HL-60 (cell line): Measurements from ENCODE around the gene CAVIN2.

Experiments used
- GABPA ChIP-seq: IDR thresholded peaks from 2 replicates; pipeline ENCODE4 v1.6.1; 2012; ENCODE audit warnings: low read depth
- POLR2AphosphoS5 ChIP-seq: IDR thresholded peaks from 2 replicates; pipeline ENCODE4 v1.6.1; 2012; ENCODE audit warnings: low read depth
- SPI1 ChIP-seq: IDR thresholded peaks from 2 replicates; pipeline ENCODE4 v1.6.1; 2012; ENCODE audit warnings: low read depth, mild to moderate bottlenecking, borderline replicate concordance
- TF ChIP-seq, protein P1 (sequence below): IDR thresholded peaks from one replicate; pipeline ENCODE4 v1.5.1; 2011; ENCODE audit warnings: low read length, control low read depth, inconsistent platforms; ENCODE audit not compliant: insufficient read depth
- TF ChIP-seq, protein P2 (sequence below): IDR thresholded peaks from 2 replicates; pipeline ENCODE4 v1.6.1; 2012; ENCODE audit warnings: low read depth; ENCODE audit not compliant: insufficient replicate concordance

- TF ChIP-seq, protein P1, sequence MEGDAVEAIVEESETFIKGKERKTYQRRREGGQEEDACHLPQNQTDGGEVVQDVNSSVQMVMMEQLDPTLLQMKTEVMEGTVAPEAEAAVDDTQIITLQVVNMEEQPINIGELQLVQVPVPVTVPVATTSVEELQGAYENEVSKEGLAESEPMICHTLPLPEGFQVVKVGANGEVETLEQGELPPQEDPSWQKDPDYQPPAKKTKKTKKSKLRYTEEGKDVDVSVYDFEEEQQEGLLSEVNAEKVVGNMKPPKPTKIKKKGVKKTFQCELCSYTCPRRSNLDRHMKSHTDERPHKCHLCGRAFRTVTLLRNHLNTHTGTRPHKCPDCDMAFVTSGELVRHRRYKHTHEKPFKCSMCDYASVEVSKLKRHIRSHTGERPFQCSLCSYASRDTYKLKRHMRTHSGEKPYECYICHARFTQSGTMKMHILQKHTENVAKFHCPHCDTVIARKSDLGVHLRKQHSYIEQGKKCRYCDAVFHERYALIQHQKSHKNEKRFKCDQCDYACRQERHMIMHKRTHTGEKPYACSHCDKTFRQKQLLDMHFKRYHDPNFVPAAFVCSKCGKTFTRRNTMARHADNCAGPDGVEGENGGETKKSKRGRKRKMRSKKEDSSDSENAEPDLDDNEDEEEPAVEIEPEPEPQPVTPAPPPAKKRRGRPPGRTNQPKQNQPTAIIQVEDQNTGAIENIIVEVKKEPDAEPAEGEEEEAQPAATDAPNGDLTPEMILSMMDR = no peak
- no peak for TF ChIP-seq POLR2AphosphoS5
- TF ChIP-seq GABPA = no peak
- TF ChIP-seq, protein P2, sequence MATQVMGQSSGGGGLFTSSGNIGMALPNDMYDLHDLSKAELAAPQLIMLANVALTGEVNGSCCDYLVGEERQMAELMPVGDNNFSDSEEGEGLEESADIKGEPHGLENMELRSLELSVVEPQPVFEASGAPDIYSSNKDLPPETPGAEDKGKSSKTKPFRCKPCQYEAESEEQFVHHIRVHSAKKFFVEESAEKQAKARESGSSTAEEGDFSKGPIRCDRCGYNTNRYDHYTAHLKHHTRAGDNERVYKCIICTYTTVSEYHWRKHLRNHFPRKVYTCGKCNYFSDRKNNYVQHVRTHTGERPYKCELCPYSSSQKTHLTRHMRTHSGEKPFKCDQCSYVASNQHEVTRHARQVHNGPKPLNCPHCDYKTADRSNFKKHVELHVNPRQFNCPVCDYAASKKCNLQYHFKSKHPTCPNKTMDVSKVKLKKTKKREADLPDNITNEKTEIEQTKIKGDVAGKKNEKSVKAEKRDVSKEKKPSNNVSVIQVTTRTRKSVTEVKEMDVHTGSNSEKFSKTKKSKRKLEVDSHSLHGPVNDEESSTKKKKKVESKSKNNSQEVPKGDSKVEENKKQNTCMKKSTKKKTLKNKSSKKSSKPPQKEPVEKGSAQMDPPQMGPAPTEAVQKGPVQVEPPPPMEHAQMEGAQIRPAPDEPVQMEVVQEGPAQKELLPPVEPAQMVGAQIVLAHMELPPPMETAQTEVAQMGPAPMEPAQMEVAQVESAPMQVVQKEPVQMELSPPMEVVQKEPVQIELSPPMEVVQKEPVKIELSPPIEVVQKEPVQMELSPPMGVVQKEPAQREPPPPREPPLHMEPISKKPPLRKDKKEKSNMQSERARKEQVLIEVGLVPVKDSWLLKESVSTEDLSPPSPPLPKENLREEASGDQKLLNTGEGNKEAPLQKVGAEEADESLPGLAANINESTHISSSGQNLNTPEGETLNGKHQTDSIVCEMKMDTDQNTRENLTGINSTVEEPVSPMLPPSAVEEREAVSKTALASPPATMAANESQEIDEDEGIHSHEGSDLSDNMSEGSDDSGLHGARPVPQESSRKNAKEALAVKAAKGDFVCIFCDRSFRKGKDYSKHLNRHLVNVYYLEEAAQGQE = no peak
- no peak for TF ChIP-seq SPI1
These were observed 7.8 kb upstream of the CAVIN2 start for GRCh38 chr2:191854382-191855372.
